Measurements from ENCODE around the gene COL7A1. TPM values are rescaled to one million over a fixed set of nuclear protein-coding genes. Genes with fewer than 3 reads are reported as not detected.

The COL7A1 gene
- polyA plus RNA-seq, 2 donors = 60.7 to 265 TPM

DNA sequence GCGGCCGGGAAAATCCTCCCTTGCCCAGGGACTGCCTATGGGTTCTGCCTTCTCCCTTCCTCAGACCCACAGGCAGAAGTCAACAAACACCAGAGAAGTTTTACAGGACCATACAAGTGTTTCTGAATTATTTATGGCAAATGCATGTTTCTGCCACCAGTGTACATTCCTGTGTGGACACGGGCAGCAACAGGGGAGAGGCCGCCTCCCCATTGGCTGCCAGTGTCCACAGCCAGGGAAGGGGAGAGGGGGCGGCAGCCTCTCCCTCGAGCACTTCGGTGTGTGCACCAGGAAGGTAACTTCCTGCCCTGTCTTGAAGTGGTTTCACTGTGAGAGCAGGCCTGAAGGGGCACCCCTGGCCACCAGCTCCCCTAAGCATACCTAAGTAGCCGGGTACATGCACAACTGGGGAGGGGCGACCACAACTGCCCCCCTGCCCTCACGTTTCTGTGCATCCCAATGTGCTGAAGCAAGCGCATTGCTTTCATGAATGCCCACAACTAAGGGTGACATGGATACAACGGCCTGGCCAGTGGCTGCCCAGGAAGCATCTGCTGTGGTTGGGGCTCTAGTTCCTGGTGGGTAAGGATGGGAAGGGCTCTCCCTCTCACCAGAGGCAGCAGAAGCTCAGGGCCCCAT is 76.4 kb downstream of the COL7A1 start:
- no peaks in the 10 kb centered on the region for H3K27me3 ChIP-seq (ENCODE audit: control insufficient read depth in 1 of 2, insufficient read depth in 2 of 2, low read length in 2 of 2)
- peaks cover 5 to 11% of the 10 kb centered on the region in 2 donors for H3K36me3 ChIP-seq (ENCODE audit: control insufficient read depth in 2 of 2, insufficient read depth in 2 of 2, low read length in 1 of 2)
- peaks cover 0 to 6% of the 10 kb centered on the region in 2 donors for H3K4me1 ChIP-seq (ENCODE audit: control insufficient read depth in 2 of 2, insufficient read depth in 2 of 2, low read length in 1 of 2)
- no peak overlapping the region for H3K4me3 ChIP-seq (ENCODE audit: low read depth in 1 of 2, low read length in 2 of 2)
- WGBS, 2 donors = 70 to 75% methylated on average over 12 of the region's 12 CpGs
- H3K27ac ChIP-seq (ENCODE audit: low read depth in 2 of 2, low read length in 1 of 2) = no peak overlapping the region
- no peaks in the 10 kb centered on the region for H3K9me3 ChIP-seq (ENCODE audit: control insufficient read depth in 2 of 2, insufficient read depth in 1 of 2, low read depth in 1 of 2, low read length in 1 of 2)

DNA sequence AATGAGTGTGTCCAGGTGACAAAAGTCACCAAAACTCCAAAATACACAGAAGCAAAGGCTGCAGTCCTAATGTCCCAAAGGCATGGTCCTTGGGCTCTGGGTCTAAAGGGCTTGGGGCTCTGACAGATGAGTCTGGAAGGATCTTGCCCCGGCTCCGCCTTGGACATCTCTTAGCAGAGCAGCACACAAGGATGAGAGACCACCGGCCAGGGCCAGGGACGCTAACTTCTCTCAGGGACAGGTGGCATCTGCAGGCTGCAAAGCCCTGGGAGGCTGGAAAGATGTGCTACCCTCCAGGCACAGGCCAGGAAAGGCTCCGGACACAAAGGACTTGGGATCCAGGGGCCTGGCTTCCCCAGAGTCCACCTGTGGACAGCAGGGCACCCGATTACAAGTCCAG is 77.1 kb downstream of the COL7A1 start:
- 92% methylated on average over 6 of the region's 6 CpGs for WGBS, 2 donors
- Histone ChIP-seq H3K4me1 (ENCODE audit: control insufficient read depth in 2 of 2, insufficient read depth in 2 of 2, low read length in 1 of 2) (peaks cover 0 to 6% of the 10 kb centered on the region in 2 donors), H3K9me3 (ENCODE audit: control insufficient read depth in 2 of 2, insufficient read depth in 1 of 2, low read depth in 1 of 2, low read length in 1 of 2) (no peaks in the 10 kb centered on the region), H3K27me3 (ENCODE audit: control insufficient read depth in 1 of 2, insufficient read depth in 2 of 2, low read length in 2 of 2) (no peaks in the 10 kb centered on the region), H3K27ac (ENCODE audit: low read depth in 2 of 2, low read length in 1 of 2) (no peak overlapping the region), H3K36me3 (ENCODE audit: control insufficient read depth in 2 of 2, insufficient read depth in 2 of 2, low read length in 1 of 2) (peaks cover 5 to 9% of the 10 kb centered on the region in 2 donors), H3K4me3 (ENCODE audit: low read depth in 1 of 2, low read length in 2 of 2) (no peak overlapping the region)

DNA sequence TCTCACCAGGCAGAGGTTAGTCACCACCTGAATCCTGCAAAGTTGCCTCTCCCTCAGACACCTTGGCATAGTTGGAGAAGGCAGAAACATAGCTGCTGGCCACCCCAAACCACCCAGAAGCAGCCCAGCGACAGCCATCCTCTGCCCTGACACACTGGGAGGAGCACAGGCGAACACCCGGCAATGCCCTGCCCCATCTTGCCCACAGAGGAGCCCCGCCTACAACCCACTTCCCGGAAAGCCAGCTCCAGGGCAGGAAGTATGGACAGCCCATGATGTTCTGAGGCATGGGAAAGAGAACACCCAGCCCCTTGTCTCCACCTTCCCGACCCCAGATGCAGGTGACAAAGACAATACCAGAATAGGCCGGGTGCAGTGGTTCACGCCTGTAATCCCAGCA is 78.6 kb downstream of the COL7A1 start:
- Histone ChIP-seq H3K4me1 (ENCODE audit: control insufficient read depth in 2 of 2, insufficient read depth in 2 of 2, low read length in 1 of 2) (peaks cover 0 to 6% of the 10 kb centered on the region in 2 donors), H3K27me3 (ENCODE audit: control insufficient read depth in 1 of 2, insufficient read depth in 2 of 2, low read length in 2 of 2) (no peaks in the 10 kb centered on the region), H3K36me3 (ENCODE audit: control insufficient read depth in 2 of 2, insufficient read depth in 2 of 2, low read length in 1 of 2) (peaks cover 5 to 9% of the 10 kb centered on the region in 2 donors), H3K4me3 (ENCODE audit: low read depth in 1 of 2, low read length in 2 of 2) (no peak overlapping the region), H3K9me3 (ENCODE audit: control insufficient read depth in 2 of 2, insufficient read depth in 1 of 2, low read depth in 1 of 2, low read length in 1 of 2) (no peaks in the 10 kb centered on the region), H3K27ac (ENCODE audit: low read depth in 2 of 2, low read length in 1 of 2) (no peak overlapping the region)
- 57 to 61% methylated on average over 8 of the region's 8 CpGs for WGBS, 2 donors

DNA sequence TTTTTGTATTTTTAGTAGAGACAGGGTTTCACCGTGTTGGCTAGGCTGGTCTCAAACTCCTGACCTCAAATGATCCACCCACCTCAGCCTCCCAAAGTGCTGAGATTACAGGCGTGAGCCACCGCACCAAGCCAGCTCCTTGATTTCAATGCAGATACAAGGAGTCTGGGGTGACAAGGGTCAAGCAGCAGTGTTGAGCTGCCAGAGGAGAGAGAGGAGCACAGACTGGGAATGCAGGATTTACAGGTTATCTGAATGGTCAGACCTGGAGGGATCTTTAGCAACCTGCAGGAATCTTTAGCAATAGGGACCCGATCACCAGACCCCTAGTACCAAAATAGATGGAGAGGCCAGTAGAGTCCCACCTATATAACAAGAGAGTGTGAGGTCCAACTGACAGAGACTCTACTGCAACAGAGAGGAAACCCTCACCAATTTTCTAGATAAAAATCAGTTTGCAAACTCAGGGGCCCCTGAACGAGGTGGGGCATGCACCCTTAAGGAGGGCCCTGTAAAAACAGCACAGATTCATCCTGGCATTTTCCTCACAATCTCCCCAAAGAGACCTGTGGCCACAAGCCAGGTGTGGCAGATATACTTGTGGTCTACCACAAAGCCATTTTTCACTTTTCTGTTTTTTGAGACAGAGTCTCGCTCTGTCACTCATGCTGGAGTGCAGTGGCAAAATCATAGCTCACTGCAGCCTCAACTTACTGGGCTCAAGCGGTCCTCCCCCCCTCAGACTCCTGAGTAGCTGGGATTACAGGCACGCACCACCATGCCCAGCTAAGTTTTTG is 80.5 kb downstream of the COL7A1 start:
- peaks cover 4 to 5% of the 10 kb centered on the region in 2 donors for H3K36me3 ChIP-seq (ENCODE audit: control insufficient read depth in 2 of 2, insufficient read depth in 2 of 2, low read length in 1 of 2)
- peaks cover 0 to 6% of the 10 kb centered on the region in 2 donors for H3K4me1 ChIP-seq (ENCODE audit: control insufficient read depth in 2 of 2, insufficient read depth in 2 of 2, low read length in 1 of 2)
- H3K4me3 ChIP-seq (ENCODE audit: low read depth in 1 of 2, low read length in 2 of 2) = no peak overlapping the region
- H3K27ac ChIP-seq (ENCODE audit: low read depth in 2 of 2, low read length in 1 of 2) = no peak overlapping the region
- H3K27me3 ChIP-seq (ENCODE audit: control insufficient read depth in 1 of 2, insufficient read depth in 2 of 2, low read length in 2 of 2) = no peaks in the 10 kb centered on the region
- 85 to 86% methylated on average over 8 of the region's 8 CpGs for WGBS, 2 donors
- H3K9me3 ChIP-seq (ENCODE audit: control insufficient read depth in 2 of 2, insufficient read depth in 1 of 2, low read depth in 1 of 2, low read length in 1 of 2) = no peaks in the 10 kb centered on the region

Other genes starting within 250 kb of the COL7A1 start
- under 1 TPM in 1 of 2 donors, not detected in 1; 0.08 TPM for gene FBXW12, start 223.1 kb downstream of the COL7A1 start, polyA plus RNA-seq
- gene PLXNB1, start 165.2 kb downstream of the COL7A1 start, polyA plus RNA-seq = 100 to 1,000 TPM in 1 of 2 donors, 10 to 100 TPM in 1; 73.4 to 298 TPM
- gene CCDC51, start 155.2 kb downstream of the COL7A1 start, polyA plus RNA-seq = 10 to 100 TPM in 1 of 2 donors, 1 to 10 TPM in 1; 7.0 to 15.5 TPM
- 100 to 1,000 TPM; 364 to 613 TPM for gene TMA7, start 155.1 kb downstream of the COL7A1 start, polyA plus RNA-seq
- 1 to 10 TPM; 4.9 to 5.7 TPM for gene ATRIP, start 148.6 kb downstream of the COL7A1 start, polyA plus RNA-seq
- 10 to 100 TPM; 54.0 to 94.9 TPM for gene SHISA5, start 91.2 kb downstream of the COL7A1 start, polyA plus RNA-seq
- 1 to 10 TPM; 3.8 to 9.2 TPM for gene PFKFB4, start 38.5 kb downstream of the COL7A1 start, polyA plus RNA-seq
- 1 to 10 TPM; 2.3 to 7.2 TPM for gene UCN2, start 31.5 kb downstream of the COL7A1 start, polyA plus RNA-seq
- gene UQCRC1, start 14.3 kb upstream of the COL7A1 start, polyA plus RNA-seq = 100 to 1,000 TPM; 192 to 264 TPM
- not detected for gene TMEM89, start 26.4 kb upstream of the COL7A1 start, polyA plus RNA-seq
- 10 to 100 TPM in 1 of 2 donors, 1 to 10 TPM in 1; 6.4 to 20.8 TPM for gene SLC26A6, start 40.1 kb upstream of the COL7A1 start, polyA plus RNA-seq
- gene CELSR3, start 67.6 kb upstream of the COL7A1 start, polyA plus RNA-seq = under 1 TPM; 0.36 to 0.77 TPM
- 1 to 10 TPM; 7.6 to 8.2 TPM for gene NCKIPSD, start 90.6 kb upstream of the COL7A1 start, polyA plus RNA-seq
- 100 to 1,000 TPM in 1 of 2 donors, 10 to 100 TPM in 1; 67.8 to 110 TPM for gene IP6K2, start 121.9 kb upstream of the COL7A1 start, polyA plus RNA-seq

Measured in esophagus (tissue), 2 donors.